GM10266 (cell line): ENCODE measurements around the gene FAM227B.
"Not testable (repeated sequence)": the region's sequence is repeated elsewhere in the genome, so short reads cannot be mapped to it uniquely, and the experiment has no call there.

Source experiments
- DNase-seq: peaks from one replicate; pipeline ENCODE4 v3.0.0; 2012; ENCODE audit errors: extremely low spot score
- TF ChIP-seq, protein P1 (sequence below): IDR thresholded peaks from 2 replicates; pipeline ENCODE4 v1.5.1; 2012; ENCODE audit warnings: mild to moderate bottlenecking, low read depth; ENCODE audit not compliant: control insufficient read depth, insufficient read depth; ENCODE audit errors: missing control alignments

FAM227B gene

DNA sequence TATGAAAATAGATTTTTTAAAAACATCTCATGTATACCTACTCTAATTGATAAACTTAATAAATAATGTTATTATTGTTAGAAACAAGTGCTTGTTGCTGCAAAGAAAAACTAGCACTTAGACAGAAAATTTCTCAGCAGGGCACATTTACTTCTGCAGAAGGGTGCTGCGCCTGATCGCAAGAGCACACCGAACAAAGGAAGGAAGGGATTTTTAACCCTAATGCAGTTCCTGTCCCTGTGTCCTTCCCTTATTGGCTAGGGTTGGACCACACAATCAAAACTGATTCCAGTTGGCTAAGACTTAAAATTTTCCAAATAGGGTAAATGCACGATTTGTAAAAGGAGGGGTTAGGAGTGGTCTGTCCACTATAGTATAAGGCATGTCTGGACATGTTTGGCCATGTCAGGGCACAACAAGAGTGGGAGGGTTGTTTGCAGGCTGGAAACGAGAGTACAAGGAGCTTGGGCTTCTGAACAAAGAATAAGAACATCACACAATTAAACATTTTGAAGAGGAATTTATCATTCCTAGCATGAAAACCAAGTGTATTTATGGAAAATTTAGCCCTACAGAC lies 4.9 kb upstream of the FAM227B start:
- DNase-seq = no peak
- TF ChIP-seq, protein P1, sequence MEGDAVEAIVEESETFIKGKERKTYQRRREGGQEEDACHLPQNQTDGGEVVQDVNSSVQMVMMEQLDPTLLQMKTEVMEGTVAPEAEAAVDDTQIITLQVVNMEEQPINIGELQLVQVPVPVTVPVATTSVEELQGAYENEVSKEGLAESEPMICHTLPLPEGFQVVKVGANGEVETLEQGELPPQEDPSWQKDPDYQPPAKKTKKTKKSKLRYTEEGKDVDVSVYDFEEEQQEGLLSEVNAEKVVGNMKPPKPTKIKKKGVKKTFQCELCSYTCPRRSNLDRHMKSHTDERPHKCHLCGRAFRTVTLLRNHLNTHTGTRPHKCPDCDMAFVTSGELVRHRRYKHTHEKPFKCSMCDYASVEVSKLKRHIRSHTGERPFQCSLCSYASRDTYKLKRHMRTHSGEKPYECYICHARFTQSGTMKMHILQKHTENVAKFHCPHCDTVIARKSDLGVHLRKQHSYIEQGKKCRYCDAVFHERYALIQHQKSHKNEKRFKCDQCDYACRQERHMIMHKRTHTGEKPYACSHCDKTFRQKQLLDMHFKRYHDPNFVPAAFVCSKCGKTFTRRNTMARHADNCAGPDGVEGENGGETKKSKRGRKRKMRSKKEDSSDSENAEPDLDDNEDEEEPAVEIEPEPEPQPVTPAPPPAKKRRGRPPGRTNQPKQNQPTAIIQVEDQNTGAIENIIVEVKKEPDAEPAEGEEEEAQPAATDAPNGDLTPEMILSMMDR = no peak

DNA sequence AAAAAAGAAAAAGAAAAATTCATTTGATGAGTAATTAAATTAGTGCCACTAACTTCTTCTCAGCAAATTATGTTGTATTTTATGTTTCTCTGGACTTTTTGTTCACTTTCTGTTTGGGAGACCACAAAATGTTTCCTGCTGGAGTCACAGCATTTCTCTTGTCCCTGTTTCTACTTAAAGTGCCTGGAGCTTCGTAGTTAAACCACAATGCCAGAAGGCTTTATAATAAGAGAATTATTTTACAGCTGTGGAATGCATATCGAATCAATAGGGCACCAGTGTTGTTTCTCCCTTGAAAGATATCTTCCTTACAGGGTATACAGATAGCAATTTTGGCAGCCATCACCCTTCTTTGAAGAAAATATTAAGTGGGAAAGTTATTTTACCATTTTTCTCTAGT lies 3.4 kb upstream of the FAM227B start:
- DNase-seq = no peak
- TF ChIP-seq, protein P1 = no peak

DNA sequence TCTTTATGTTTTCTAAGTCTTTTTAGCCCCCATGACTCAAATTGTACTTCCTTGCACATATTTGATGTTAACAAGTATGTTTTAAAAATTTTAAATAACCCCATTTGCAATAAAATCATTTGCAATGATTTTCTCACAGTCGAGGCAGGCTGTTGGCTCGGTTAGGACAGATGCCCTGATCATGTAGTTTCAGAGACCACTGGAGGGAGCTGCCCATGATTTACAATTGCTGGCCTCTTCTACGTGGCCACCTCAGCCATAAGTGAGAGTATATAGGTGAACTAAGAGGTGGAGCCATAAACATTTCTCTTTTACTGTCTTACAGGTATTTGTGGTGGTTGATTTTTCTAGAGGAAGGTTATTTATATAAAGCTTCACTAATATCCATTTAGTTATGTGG lies 1.9 kb upstream of the FAM227B start:
- DNase-seq = no peak
- TF ChIP-seq, protein P1 = no peak

DNA sequence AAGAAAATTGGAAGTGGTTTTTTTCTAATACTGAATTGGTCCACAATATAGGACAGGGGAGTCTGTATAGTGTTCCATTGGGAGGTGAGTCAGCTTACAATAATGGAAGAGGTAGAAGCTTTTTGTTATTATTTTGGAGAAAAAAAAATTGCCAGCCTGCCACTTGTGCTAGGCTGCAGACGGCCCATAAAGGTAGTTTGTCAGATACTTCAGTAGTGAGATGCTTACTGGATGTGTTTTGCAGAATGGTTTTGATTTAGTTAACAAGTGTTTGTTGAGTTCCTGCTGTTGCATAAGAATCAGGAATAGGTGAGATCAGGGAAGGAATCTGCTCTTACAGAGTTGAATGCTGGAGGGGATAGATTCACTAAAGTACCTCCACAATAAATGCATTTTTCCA lies 1.3 kb upstream of the FAM227B start:
- DNase-seq = no peak
- TF ChIP-seq, protein P1 = no peak

DNA sequence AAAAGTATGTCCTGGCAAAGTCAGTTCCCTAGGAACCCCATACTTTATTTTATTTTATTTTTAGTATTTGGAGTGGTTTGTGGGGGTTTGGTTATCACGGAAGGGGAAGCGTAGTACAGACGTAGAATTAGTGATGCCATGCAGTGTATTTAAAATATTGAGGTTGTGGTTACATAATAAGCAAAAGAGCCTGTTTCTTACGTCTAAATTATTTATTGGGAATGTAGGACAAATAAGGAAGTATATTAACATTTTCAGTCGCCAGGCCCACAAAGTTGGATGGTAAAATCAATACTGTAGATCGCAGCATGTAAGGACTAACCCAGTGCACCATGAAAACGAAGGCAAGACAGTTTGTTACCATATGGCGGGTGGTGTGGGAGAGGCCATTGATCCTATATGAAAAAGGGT lies 788 bp upstream of the FAM227B start:
- TF ChIP-seq, protein P1 = no peak
- no peak for DNase-seq

DNA sequence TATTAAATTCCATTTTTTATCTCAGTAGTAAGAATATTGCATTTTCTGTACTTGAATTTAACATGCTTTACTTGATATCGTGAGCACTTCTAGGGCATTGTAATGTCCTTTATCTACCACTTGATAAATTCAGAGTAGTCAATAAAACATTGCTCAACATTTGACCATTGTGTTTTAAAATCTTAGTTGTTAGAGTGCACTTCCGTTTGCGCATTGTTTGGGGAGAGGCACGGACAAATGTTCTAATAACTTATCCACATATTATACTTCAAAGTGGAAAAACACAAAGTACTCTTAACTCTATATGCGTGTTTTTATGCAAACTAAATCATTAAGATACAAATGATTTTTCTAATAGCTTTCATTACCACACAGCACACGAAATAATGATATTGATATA lies 419 bp downstream of the FAM227B start:
- DNase-seq = no peak
- TF ChIP-seq, protein P1 = no peak

DNA sequence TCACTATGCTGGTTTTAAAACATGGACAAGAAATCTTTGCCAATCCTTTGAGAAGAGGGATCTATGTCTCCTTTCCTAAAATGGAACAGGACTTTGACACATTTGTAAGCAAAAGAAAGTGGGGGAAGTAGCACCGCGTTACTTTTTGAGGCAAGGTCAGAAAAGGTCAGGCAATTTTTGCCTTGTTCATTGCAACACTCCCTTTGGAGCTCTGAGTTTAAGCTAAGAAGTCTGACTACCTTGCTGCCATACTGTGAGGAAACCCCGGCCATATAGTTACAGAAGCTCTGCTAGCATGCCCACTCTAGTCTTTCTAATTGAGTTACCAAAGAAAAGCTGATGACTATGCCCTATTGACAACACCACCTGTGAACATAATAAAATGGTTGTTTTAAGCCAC lies 1.4 kb downstream of the FAM227B start:
- TF ChIP-seq, protein P1 = no peak
- DNase-seq = no peak

DNA sequence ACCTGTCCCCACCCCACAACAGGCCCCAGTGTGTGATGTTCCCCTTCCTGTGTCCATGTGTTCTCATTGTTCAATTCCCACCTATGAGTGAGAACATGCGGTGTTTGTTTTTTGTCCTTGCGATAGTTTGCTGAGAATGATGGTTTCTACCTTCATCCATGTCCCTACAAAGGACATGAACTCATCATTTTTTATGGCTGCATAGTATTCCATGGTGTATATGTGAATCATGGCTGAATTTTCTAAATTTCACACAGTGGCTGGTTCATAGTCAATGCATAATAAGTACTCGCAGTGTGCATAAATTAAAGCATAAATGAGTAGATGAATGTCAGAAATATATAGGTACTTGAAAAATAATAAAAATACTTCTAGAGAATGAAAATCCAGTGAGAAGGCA lies 8.4 kb downstream of the FAM227B start:
- not testable (repeated sequence) for DNase-seq
